ENCODE data around the gene ROR2.

- no peak for TF ChIP-seq CTCF (IDR thresholded peaks at IDR 0.05; ENCODE audit: borderline replicate concordance, extremely low read depth, low read length, poor library complexity, severe bottlenecking)
- no peak for TF ChIP-seq EZH2 (IDR thresholded peaks at IDR 0.05; ENCODE audit: borderline replicate concordance, low read depth, low read length, severe bottlenecking)
These were observed 400.9 kb downstream of the ROR2 start for GRCh38 chr9:91549177-91549576.
